ENCODE data around the gene CXCL1. TPM values are rescaled to one million over a fixed set of nuclear protein-coding genes. Genes with fewer than 3 reads are reported as not detected.

Gene CXCL1
- total and polyA plus RNA-seq, 2 experiments from 2014 or later = 9.6 to 28.8 TPM

- 87% methylated on average over 3 of the region's 3 CpGs for WGBS (ENCODE audit: low lambda C conversion rate, missing lambda C conversion rate)
- no peak for TF ChIP-seq EZH2phosphoT487 (IDR thresholded peaks at IDR 0.05; ENCODE audit: low read depth, severe bottlenecking, unreplicated experiment)
- no peak for TF ChIP-seq EZH2 (IDR thresholded peaks at IDR 0.05; ENCODE audit: borderline replicate concordance)
- H3K27me3 ChIP-seq = peaks cover 16% of the 10 kb centered on the region
- no peak overlapping the region for H3K27ac ChIP-seq
- H3K4me2 ChIP-seq = no peak overlapping the region
- H3K9me3 ChIP-seq (ENCODE audit: low read depth) = no peaks in the 10 kb centered on the region
- H4K20me1 ChIP-seq (ENCODE audit: insufficient read depth, poor library complexity, severe bottlenecking) = no peaks in the 10 kb centered on the region
- no peaks in the 10 kb centered on the region for H3K79me2 ChIP-seq
- H3K4me3 ChIP-seq = no peak overlapping the region
- H3K9me2 ChIP-seq (replicated peaks; ENCODE audit: insufficient read depth) = no peaks in the 10 kb centered on the region
- DNase-seq (ENCODE audit: low spot score) = no peak
- H3K4me1 ChIP-seq (ENCODE audit: insufficient read depth) = no peaks in the 10 kb centered on the region
- H2AFZ ChIP-seq = no peak overlapping the region
- no peaks in the 10 kb centered on the region for H3K36me3 ChIP-seq (replicated peaks; ENCODE audit: insufficient read depth, low read depth)
Observed at GRCh38 chr4:73847526-73848182, 21.5 kb upstream of the CXCL1 start.

GRCh38 chr4:73848183-73848777 is 20.9 kb upstream of the CXCL1 start:
- H3K9me2 ChIP-seq (replicated peaks; ENCODE audit: insufficient read depth) = no peaks in the 10 kb centered on the region
- H3K9me3 ChIP-seq (ENCODE audit: low read depth) = no peaks in the 10 kb centered on the region
- no peak for TF ChIP-seq EZH2phosphoT487 (IDR thresholded peaks at IDR 0.05; ENCODE audit: low read depth, severe bottlenecking, unreplicated experiment)
- no peak for TF ChIP-seq EZH2 (IDR thresholded peaks at IDR 0.05; ENCODE audit: borderline replicate concordance)
- TF ChIP-seq, protein P1, sequence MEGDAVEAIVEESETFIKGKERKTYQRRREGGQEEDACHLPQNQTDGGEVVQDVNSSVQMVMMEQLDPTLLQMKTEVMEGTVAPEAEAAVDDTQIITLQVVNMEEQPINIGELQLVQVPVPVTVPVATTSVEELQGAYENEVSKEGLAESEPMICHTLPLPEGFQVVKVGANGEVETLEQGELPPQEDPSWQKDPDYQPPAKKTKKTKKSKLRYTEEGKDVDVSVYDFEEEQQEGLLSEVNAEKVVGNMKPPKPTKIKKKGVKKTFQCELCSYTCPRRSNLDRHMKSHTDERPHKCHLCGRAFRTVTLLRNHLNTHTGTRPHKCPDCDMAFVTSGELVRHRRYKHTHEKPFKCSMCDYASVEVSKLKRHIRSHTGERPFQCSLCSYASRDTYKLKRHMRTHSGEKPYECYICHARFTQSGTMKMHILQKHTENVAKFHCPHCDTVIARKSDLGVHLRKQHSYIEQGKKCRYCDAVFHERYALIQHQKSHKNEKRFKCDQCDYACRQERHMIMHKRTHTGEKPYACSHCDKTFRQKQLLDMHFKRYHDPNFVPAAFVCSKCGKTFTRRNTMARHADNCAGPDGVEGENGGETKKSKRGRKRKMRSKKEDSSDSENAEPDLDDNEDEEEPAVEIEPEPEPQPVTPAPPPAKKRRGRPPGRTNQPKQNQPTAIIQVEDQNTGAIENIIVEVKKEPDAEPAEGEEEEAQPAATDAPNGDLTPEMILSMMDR (IDR thresholded peaks at IDR 0.05; ENCODE audit: poor library complexity) = no peak
- no peak for DNase-seq (ENCODE audit: low spot score)
- no peaks in the 10 kb centered on the region for H4K20me1 ChIP-seq (ENCODE audit: insufficient read depth, poor library complexity, severe bottlenecking)
- no peaks in the 10 kb centered on the region for H3K4me1 ChIP-seq (ENCODE audit: insufficient read depth)
- 94% methylated on average over 1 of the region's 1 CpG for WGBS (ENCODE audit: low lambda C conversion rate, missing lambda C conversion rate)
- peaks cover 21% of the 10 kb centered on the region for H3K27me3 ChIP-seq
- H3K4me3 ChIP-seq = no peak overlapping the region
- H2AFZ ChIP-seq = no peak overlapping the region
- no peak overlapping the region for H3K27ac ChIP-seq
- H3K79me2 ChIP-seq = no peaks in the 10 kb centered on the region
- H3K36me3 ChIP-seq (replicated peaks; ENCODE audit: insufficient read depth, low read depth) = no peaks in the 10 kb centered on the region
- no peak overlapping the region for H3K4me2 ChIP-seq

GRCh38 chr4:73850261-73850970 is 18.8 kb upstream of the CXCL1 start:
- Histone ChIP-seq H3K4me3 (no peak overlapping the region), H4K20me1 (ENCODE audit: insufficient read depth, poor library complexity, severe bottlenecking) (no peaks in the 10 kb centered on the region), H3K27me3 (peaks cover 27% of the 10 kb centered on the region), H3K79me2 (no peaks in the 10 kb centered on the region), H3K9me3 (ENCODE audit: low read depth) (no peaks in the 10 kb centered on the region), H3K27ac (no peak overlapping the region), H3K4me1 (ENCODE audit: insufficient read depth) (no peaks in the 10 kb centered on the region), H3K4me2 (no peak overlapping the region), H3K9me2 (replicated peaks; ENCODE audit: insufficient read depth) (no peaks in the 10 kb centered on the region), H3K36me3 (replicated peaks; ENCODE audit: insufficient read depth, low read depth) (no peaks in the 10 kb centered on the region), H2AFZ (no peak overlapping the region)
- TF ChIP-seq EZH2 (IDR thresholded peaks at IDR 0.05; ENCODE audit: borderline replicate concordance) (no peak), EZH2phosphoT487 (IDR thresholded peaks at IDR 0.05; ENCODE audit: low read depth, severe bottlenecking, unreplicated experiment) (no peak)
- TF ChIP-seq, protein P1 (IDR thresholded peaks at IDR 0.05; ENCODE audit: poor library complexity) = no peak
- no peak for DNase-seq (ENCODE audit: low spot score)
- 78% methylated on average over 4 of the region's 4 CpGs for WGBS (ENCODE audit: low lambda C conversion rate, missing lambda C conversion rate)

DNA sequence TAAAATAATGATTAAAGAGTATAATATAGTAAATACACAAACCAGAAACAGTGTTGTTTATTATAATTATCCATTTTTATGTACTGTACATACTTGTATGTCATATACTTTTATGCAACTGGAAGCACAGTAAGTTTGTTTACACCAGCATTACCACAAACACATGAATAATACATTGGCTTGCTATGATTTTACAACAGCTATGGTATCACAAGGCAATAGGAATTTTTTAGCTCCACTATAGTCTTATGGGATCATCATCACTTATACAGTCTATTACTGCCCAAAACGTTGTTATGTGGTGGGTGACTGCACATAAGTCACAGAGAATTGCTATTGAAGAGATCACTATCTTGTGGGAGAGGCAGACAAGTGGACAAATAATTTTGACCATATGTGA is 17.9 kb upstream of the CXCL1 start:
- Histone ChIP-seq H3K36me3 (replicated peaks; ENCODE audit: insufficient read depth, low read depth) (no peaks in the 10 kb centered on the region), H4K20me1 (ENCODE audit: insufficient read depth, poor library complexity, severe bottlenecking) (no peaks in the 10 kb centered on the region), H3K4me1 (ENCODE audit: insufficient read depth) (no peaks in the 10 kb centered on the region), H3K27me3 (peaks cover 27% of the 10 kb centered on the region), H3K4me2 (no peak overlapping the region), H3K9me3 (ENCODE audit: low read depth) (no peaks in the 10 kb centered on the region), H2AFZ (no peak overlapping the region), H3K27ac (no peak overlapping the region), H3K79me2 (no peaks in the 10 kb centered on the region), H3K9me2 (replicated peaks; ENCODE audit: insufficient read depth) (no peaks in the 10 kb centered on the region), H3K4me3 (no peak overlapping the region)
- no peak for DNase-seq (ENCODE audit: low spot score)
- TF ChIP-seq EZH2 (IDR thresholded peaks at IDR 0.05; ENCODE audit: borderline replicate concordance) (no peak), EZH2phosphoT487 (IDR thresholded peaks at IDR 0.05; ENCODE audit: low read depth, severe bottlenecking, unreplicated experiment) (no peak)
- TF ChIP-seq, protein P1 (IDR thresholded peaks at IDR 0.05; ENCODE audit: poor library complexity) = no peak
- 46% methylated on average over 1 of the region's 1 CpG for WGBS (ENCODE audit: low lambda C conversion rate, missing lambda C conversion rate)

Data from hepatocyte (in vitro differentiated cells).